Endothelial cell of umbilical vein (primary cell): Measurements from ENCODE around the gene KRTAP4-4. TPM values are rescaled to one million over a fixed set of nuclear protein-coding genes. Genes with fewer than 3 reads are reported as not detected.
"Not testable (repeated sequence)": the region's sequence is repeated elsewhere in the genome, so short reads cannot be mapped to it uniquely, and the experiment has no call there.

Experiments
- BruUV-seq: library from RNA; stranded (reverse); fragments of 400-500 nt; replicated peaks from 2 replicates; lab custom pipeline; 2021; lab: Mats Ljungman, UMichigan
- CTCF ChIA-PET: fragments of 300-600, 350-600 bp; sonication (Branson Sonifier 250); formaldehyde crosslinking; loops from one replicate; lab custom pipeline; 2021; ENCODE audit warnings: antibody characterized with exemption, inconsistent platforms; lab: Charles Lee
- POLR2A ChIA-PET: fragments of 300-600, 350-600 bp; sonication (Branson Sonifier 250); formaldehyde crosslinking; loops from one replicate; lab custom pipeline; 2021; ENCODE audit warnings: antibody characterized with exemption, inconsistent platforms; lab: Charles Lee
- DNase-seq: peaks from one replicate; pipeline ENCODE4 v3.0.0-alpha.2; 2011; ENCODE audit warnings: low read depth, low spot score
- FAIRE-seq: peaks from 2 replicates; lab custom pipeline; 2011; peaks lifted over from hg19 to GRCh38; lab: Jason Lieb, UNC
- H2AFZ ChIP-seq: 2 replicates; pipeline ENCODE4 v1.6.0; 2012; ENCODE audit warnings: low read depth, low read length, control low read depth, inconsistent platforms
- H3K27ac ChIP-seq: 2 replicates; pipeline ENCODE4 v1.5.1; 2011; ENCODE audit warnings: low read depth, mild to moderate bottlenecking, control low read depth, low read length, moderate library complexity; ENCODE audit not compliant: insufficient read depth
- H3K27me3 ChIP-seq, 2 experiments: 2 replicates each; pipeline versions ENCODE4 v1.6.0 to v1.6.1; 2011; ENCODE audit warnings: low read length in 2 of 2, mixed read lengths in 1 of 2; ENCODE audit not compliant: control insufficient read depth in 2 of 2, insufficient read depth in 2 of 2
- H3K36me3 ChIP-seq, 2 experiments: 2 replicates in 1 of 2; 3 replicates in 1 of 2; pipeline ENCODE4 v1.5.1; 2011; ENCODE audit warnings: low read length in 2 of 2, mild to moderate bottlenecking in 1 of 2, moderate library complexity in 1 of 2; ENCODE audit not compliant: control insufficient read depth in 2 of 2, insufficient read depth in 2 of 2; ENCODE audit errors: extremely low read depth in 1 of 2
- H3K4me1 ChIP-seq: 3 replicates; pipeline ENCODE4 v1.5.1; 2011; ENCODE audit warnings: mild to moderate bottlenecking, low read length; ENCODE audit not compliant: control insufficient read depth, insufficient read depth; ENCODE audit errors: extremely low read depth
- H3K4me2 ChIP-seq: 2 replicates; pipeline ENCODE4 v1.6.1; 2011; ENCODE audit warnings: low read length, control low read depth, mixed read lengths; ENCODE audit not compliant: insufficient read depth
- H3K4me3 ChIP-seq, 3 experiments: fragments of 200-600 bp in 1 of 3; sonication (generic), shearing (Covaris generic) in 1 of 3; replicated peaks in 1 of 3; 2 replicates each; pipeline ENCODE4 v1.5.1; 2011 to 2016; ENCODE audit warnings: control low read depth in 3 of 3, low read length in 3 of 3, mild to moderate bottlenecking in 2 of 3, inconsistent platforms in 1 of 3, low read depth in 1 of 3, moderate library complexity in 1 of 3; ENCODE audit not compliant: insufficient read depth in 1 of 3
- H3K79me2 ChIP-seq: 2 replicates; pipeline ENCODE4 v1.6.0; 2012; ENCODE audit warnings: low read length, inconsistent platforms; ENCODE audit not compliant: control insufficient read depth, insufficient read depth
- H3K9ac ChIP-seq: replicated peaks from 2 replicates; pipeline ENCODE3; 2011; ENCODE audit warnings: low read length, control low read depth; ENCODE audit not compliant: insufficient read depth; ENCODE audit errors: extremely low read depth
- H3K9me1 ChIP-seq: replicated peaks from 3 replicates; pipeline ENCODE4 v1.6.0; 2011; ENCODE audit warnings: mild to moderate bottlenecking, low read length; ENCODE audit not compliant: control insufficient read depth, insufficient read depth; ENCODE audit errors: extremely low read depth
- H3K9me3 ChIP-seq: replicated peaks from 2 replicates; pipeline ENCODE4 v1.5.1; 2012; ENCODE audit warnings: low read length, inconsistent platforms; ENCODE audit not compliant: control insufficient read depth, insufficient read depth
- H4K20me1 ChIP-seq: replicated peaks from 2 replicates; pipeline ENCODE3; 2011; ENCODE audit warnings: mild to moderate bottlenecking, low read length; ENCODE audit not compliant: control insufficient read depth, insufficient read depth; ENCODE audit errors: extremely low read depth
- CTCF ChIP-seq, 2 donors: IDR thresholded peaks; 1 replicate in 1 of 2; 2 replicates in 1 of 2; pipeline ENCODE4 v1.5.1; 2011; ENCODE audit warnings: low read length in 2 of 2, mild to moderate bottlenecking in 2 of 2, moderate library complexity in 2 of 2, control low read depth in 1 of 2, inconsistent platforms in 1 of 2, low read depth in 1 of 2; ENCODE audit not compliant: insufficient read depth in 1 of 2; ENCODE audit errors: extremely low read depth in 1 of 2
- EZH2 ChIP-seq: IDR thresholded peaks from 2 replicates; pipeline ENCODE4 v1.6.1; 2012; ENCODE audit warnings: borderline replicate concordance, low read depth, mild to moderate bottlenecking, moderate library complexity, low read length, inconsistent platforms; ENCODE audit not compliant: severe bottlenecking
- FOS ChIP-seq: IDR thresholded peaks from 2 replicates; pipeline ENCODE4 v1.6.1; 2011; ENCODE audit warnings: mild to moderate bottlenecking, low read length, moderate library complexity, borderline replicate concordance; ENCODE audit not compliant: insufficient read depth
- GATA2 ChIP-seq: IDR thresholded peaks from 2 replicates; pipeline ENCODE4 v1.7.0; 2011; ENCODE audit warnings: low read depth, mild to moderate bottlenecking, moderate library complexity, mixed read lengths, low read length; ENCODE audit not compliant: insufficient read length, insufficient read depth
- JUN ChIP-seq: IDR thresholded peaks from 2 replicates; pipeline ENCODE4 v1.6.1; 2011; ENCODE audit warnings: borderline replicate concordance, low read depth; ENCODE audit not compliant: insufficient read length, insufficient read depth
- MAX ChIP-seq: IDR thresholded peaks from 2 replicates; pipeline ENCODE4 v1.6.1; 2011; ENCODE audit not compliant: insufficient read depth, insufficient read length
- MYC ChIP-seq: IDR thresholded peaks from one replicate; pipeline ENCODE4 v1.6.1; 2011; ENCODE audit warnings: mild to moderate bottlenecking, low read depth, low read length
- POLR2A ChIP-seq: IDR thresholded peaks from 2 replicates; pipeline ENCODE4 v1.6.1; 2012; ENCODE audit warnings: low read depth, mild to moderate bottlenecking, control low read depth, low read length
- POLR2AphosphoS5 ChIP-seq: IDR thresholded peaks from 2 replicates; pipeline ENCODE4 v1.6.1; 2012; ENCODE audit warnings: low read depth, mild to moderate bottlenecking, control low read depth, low read length, moderate library complexity; ENCODE audit not compliant: insufficient read depth
- dilution Hi-C: fragments of 300-500 bp; cut with MboI; formaldehyde crosslinking; loops from one replicate; pipeline ENCODE4 v1.15.0; 2019; ENCODE audit warnings: low sequenced_read_pairs; ENCODE audit not compliant: extremely low pct_ligation_motif_present
- intact Hi-C: fragments of 100-400 bp; cut with micrococcal nuclease; formaldehyde crosslinking; loops from one replicate; pipeline ENCODE4 v1.10.0; 2022
- polyA plus RNA-seq, 4 experiments: library from polyadenylated mRNA; depleted of rRNA in 3 of 4; stranded (reverse) in 3 of 4; unstranded in 1 of 4; fragments of >200 nt; gene quantifications; 2 replicates each; pipeline versions ENCODE4 v1.2.1 to v1.2.3, GENCODE V29; 2011 to 2012; ENCODE audit warnings: missing spikeins in 1 of 4
- total RNA-seq: library from RNA; stranded (reverse); gene quantifications from 2 replicates; pipeline ENCODE4 v1.2.3, GENCODE V29; 2021

Gene KRTAP4-4
- total and polyA plus RNA-seq, 2 donors (not counting 3 experiments of a cell fraction or from before 2014, with no cell fraction given): not detected

- H3K36me3 ChIP-seq, H3K9me1 ChIP-seq, H2AFZ ChIP-seq, H3K27me3 ChIP-seq, H3K4me3 ChIP-seq, FAIRE-seq, BruUV-seq, H3K27ac ChIP-seq, H3K4me2 ChIP-seq, DNase-seq, H3K79me2 ChIP-seq, H3K9ac ChIP-seq, H4K20me1 ChIP-seq, H3K9me3 ChIP-seq, dilution Hi-C loops, intact Hi-C loops, H3K4me1 ChIP-seq, POLR2A ChIA-PET, CTCF ChIA-PET: not testable (repeated sequence)
Measured at GRCh38 chr17:41148971-41149651, 11.4 kb downstream of the KRTAP4-4 start.

GRCh38 chr17:41147531-41148204, 12.9 kb downstream of the KRTAP4-4 start:
- no peaks in the 10 kb centered on the region for H3K36me3 ChIP-seq
- H2AFZ ChIP-seq: no peak overlapping the region
- no peaks in the 10 kb centered on the region for H4K20me1 ChIP-seq
- DNase-seq (no peak), FAIRE-seq (no peak)
- no TSS peak for BruUV-seq
- H3K4me3 ChIP-seq: no peak overlapping the region
- TF ChIP-seq FOS (no peak), CTCF (IDR thresholded peaks at IDR 0.05; ENCODE audit: extremely low read depth in 1 of 2, insufficient read depth in 1 of 2, low read depth in 1 of 2, low read length in 2 of 2) (no peak), GATA2 (no peak), POLR2A (no peak), EZH2 (no peak), MYC (no peak), POLR2AphosphoS5 (no peak), MAX (no peak), JUN (no peak)
- H3K27me3 ChIP-seq: no peaks in the 10 kb centered on the region
- dilution Hi-C loops (no loop called here), intact Hi-C loops (no loop called here)
- H3K4me2 ChIP-seq: no peak overlapping the region
- ChIA-PET POLR2A (no interaction called here), CTCF (interaction anchor here (1.3 kb wide), 1 partner anchor 241 kb away, joined by 4 read pairs; no protein-coding TSS in a partner anchor)
- H3K27ac ChIP-seq: no peak overlapping the region
- H3K9ac ChIP-seq: no peak overlapping the region
- no peaks in the 10 kb centered on the region for H3K9me3 ChIP-seq
- no peaks in the 10 kb centered on the region for H3K79me2 ChIP-seq
- no peaks in the 10 kb centered on the region for H3K9me1 ChIP-seq
- no peaks in the 10 kb centered on the region for H3K4me1 ChIP-seq
